Measurements from ENCODE around the gene CTU2.
"Not testable (repeated sequence)": the region's sequence is repeated elsewhere in the genome, so short reads cannot be mapped to it uniquely, and the experiment has no call there.

The CTU2 gene

DNA sequence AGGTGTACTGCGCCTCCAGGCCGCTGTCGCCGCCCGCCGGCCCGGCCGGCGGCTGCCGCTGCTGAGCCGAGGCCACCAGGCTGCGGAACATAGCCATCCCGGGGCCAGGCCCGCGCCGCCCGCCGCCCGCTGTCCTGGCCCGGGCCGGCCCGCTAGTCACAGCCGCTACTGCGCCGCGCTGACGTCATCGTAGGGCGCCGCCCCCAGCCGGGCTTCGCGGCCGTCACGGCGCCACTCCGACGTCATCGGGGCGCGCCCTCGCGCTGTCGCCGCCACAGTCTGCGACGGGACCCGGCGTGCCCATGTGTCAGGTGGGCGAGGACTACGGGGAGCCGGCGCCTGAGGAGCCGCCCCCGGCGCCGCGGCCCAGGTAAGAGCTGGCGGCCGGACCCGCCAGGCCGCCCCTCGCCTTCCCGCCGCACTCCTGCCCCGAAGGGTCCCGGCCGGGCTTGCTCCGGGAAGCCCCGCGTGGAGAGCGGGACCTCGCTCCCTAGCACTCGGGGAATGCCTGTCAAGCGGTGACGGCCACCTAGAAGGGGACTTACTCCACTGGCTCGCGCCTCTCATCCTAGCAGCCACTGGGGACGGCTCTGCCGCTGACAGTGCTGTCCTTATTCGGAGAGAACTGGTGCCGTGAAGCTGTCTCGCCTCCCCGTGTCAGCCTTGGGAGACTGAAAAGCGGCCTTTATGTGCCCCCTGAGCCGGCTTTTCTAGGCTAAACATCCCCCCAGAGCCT is at the start of gene CTU2, which contains the start of gene RNF166:
TSS of gene CTU2 (plus strand) at position 275 of the 736 bp plus-strand sequence. CDS start at position 303, 28 bp downstream.
TSS of gene RNF166 (minus strand) at position 180 of the 736 bp plus-strand sequence. CDS start at position 97, 83 bp downstream.
- no peak for DNase-seq

DNA sequence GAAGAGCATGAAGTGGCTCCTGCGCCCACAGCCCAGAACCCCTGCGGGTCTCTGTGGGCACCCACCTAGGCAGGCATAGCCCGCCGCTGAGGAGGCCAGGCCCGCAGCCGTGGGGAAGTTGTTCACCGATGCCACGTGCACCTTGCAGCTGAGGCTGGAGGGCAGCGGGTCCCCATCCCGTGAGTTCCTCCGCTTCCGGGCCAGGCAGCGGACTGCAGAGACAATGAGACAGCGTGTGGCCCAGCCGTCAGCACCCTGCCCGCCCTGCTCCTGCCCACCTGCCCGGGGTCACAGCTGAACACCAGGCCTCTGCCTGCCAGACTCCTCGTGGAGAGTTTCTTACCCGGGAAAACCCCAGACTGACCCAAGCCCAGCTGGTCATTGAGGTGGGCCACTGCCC is 48.9 kb upstream of the CTU2 start:
- DNase-seq = no peak

DNA sequence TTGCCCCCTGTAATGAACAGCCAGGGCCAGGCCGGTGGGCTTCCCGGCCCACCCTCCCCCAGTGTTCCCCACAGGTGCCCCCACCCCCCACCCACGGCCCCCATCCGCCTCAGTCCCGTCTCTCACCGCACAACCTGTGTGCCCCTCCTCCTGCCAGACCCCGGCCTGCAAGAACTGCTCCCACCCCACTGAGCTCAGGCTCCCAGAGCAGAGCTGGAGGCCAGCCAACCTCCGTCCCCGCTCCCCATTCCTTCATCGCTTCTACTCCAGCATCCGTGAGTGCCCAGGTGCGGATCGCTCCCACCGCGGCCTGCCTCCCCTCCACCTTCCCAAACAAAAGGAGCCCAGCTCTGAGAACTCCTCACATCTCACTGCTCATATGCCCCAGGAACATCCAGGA is 47.6 kb upstream of the CTU2 start:
- DNase-seq = no peak

DNA sequence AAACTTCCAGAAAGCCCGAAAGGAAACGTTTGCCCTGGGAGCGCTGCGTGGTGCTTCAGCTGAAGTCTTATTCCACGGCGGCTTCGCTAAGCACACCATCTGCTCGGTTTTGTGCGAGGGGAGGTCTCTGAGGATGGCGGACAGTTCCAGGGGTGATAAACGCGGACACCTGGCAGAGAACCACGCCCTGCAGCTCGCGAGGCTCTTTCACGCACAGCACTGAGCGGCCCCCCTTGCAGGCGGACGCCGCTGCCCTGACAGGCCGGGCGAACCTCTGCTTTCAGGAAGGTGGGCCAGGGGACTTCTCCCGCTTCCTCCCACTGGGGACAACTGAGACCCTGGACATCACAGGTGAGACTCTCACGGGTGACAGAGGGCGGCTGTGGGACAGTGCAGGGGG is 47.1 kb upstream of the CTU2 start:
- DNase-seq = no peak

DNA sequence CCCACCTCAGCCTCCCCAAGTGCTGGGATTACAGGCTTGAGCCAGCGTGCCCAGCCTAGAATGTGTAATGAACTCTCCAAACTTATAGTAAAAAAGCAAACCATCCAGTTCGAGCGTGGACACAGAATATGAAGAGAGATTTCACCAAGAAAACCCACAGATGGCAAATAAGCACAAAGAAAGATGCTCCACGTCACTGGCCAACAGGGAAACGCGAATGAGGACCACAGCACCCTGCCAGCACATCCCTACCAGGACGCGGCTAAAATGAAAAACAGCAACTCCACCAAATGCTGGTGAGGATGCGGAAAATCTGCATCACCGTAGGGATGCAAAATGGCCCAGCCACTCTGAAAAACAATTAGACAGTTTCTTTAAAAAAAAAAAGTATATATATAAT is 44.8 kb upstream of the CTU2 start:
- no peak for DNase-seq

DNA sequence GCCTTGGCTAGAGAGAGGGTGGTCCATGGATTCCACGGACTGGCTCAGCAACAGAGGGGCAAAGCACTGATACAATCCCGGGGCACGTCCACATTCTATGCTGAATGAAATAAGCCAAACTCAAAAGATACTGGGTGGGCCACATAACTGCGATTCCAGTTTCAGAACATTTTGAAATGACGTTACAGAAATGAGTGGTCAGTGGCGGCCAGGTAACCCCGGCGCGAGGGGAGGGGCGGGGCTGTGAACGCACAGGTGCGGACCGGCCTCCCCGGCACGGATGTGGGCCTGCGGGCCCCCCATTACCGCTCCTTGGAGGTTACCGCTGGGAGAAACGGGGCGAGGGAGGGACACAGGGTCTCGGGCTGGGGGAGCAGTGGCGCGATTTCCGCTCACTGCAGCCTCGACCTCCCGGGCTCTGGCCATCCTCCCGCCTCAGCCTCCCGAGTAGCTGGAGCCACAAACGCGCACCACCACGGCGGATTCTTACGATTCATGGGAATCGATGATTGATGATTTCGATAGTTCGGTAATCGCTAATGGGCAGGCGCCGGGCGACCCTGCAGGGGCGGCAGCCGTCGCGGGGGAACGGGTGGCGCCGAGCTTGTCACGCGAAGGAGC is 44.0 kb upstream of the CTU2 start:
- no peak for DNase-seq

DNA sequence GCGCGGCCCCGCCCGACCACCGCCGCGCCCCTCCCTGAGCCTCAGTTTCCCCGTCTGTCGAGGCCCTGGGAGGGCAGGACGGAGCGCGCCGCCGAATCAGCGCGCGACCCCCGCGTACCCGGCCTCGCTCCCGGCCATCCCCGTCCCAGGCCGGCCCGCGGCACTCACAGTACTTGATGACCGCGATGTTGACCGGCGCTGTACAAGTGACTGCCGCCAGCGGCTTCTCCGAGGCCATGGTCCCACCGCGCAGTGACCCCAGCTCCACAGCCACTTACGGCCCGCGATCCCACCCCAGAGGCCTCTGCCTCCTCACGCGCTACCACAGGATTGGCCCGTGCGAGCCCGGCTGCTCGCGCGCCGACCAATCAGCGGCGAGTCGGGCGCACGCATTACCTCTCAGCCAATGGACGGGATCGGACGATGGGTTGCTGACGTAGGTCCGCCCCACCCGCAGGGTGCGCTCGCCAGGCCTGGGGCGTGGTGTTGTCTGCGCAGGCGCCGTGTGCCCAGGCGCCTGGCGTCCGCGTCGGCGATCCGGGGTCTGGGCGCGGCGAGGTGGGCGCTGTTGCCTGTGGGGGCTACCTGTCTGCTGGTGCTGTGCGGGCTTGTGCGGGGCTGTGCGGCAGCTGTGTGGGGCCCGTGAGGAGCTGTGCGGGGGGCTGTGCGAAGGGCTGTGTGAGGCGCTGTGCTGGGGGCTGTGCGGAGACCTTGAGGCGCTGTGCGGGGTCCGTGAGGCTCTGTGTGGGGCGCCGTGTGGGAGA is 43.3 kb upstream of the CTU2 start, which contains the start of gene MVD:
TSS of gene MVD (minus strand) at position 249 of the 764 bp plus-strand sequence. CDS start at position 238, 11 bp downstream.
- peak; percentile 79 to 94 for DNase-seq

DNA sequence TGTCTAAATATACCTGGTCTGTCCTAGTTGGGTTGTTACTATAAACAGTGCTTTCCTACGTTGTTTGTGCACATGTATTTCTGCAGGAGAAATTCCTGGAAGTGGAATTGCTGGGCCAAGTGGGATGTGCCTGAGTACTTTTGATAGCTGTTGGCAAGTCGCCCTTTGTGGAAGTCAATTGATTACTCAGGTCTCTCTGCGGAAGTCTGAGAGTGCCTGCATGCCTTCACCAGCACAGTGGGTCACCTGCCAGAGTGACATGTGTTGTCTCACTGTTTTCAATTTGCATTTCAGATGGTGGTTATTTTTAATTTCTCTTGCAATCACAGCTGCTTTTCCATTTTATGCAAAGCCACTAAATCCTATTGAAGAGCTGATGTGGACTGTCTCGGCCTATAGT is 41.2 kb upstream of the CTU2 start:
- no peak for DNase-seq

DNA sequence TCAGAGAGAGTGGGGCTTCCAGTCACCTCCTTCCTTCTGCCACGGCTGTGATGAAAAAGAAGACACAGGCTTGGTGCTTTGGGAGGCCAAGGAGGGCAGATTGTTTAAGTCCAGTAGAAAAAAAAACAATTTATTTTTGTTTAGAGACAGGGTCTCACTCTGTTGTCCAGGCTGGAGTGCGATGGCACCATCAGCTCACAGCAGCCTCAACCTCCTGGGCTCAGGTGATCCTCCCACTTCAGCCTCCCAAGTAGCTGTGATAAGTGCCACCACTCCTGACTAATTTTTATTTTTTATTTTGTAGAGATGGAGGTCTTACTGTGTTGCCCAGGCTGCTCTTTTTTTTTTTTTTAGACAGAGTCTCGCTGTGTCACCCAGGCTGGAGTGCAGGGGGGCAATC is 40.7 kb upstream of the CTU2 start:
- DNase-seq = no peak

DNA sequence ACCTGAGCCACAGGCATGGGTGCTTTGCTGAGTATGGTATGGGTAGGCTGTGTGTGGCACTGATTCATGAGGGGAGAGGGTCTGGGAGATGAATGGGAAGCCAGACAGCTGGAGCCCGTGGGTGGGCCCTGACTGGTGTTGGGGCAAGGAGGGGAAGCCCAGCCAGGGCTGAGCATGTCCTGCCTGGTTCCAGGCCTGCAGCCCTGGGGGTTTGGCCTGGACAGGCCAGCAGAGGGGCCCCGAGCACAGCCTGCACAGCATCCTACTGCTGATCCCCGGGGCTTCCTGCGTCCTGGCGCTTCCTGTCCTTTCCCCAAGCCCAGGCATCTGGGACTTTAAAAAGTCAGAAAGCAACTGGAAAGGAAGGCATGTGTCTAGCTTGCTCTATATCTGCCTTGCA is 38.8 kb upstream of the CTU2 start:
- DNase-seq = no peak

DNA sequence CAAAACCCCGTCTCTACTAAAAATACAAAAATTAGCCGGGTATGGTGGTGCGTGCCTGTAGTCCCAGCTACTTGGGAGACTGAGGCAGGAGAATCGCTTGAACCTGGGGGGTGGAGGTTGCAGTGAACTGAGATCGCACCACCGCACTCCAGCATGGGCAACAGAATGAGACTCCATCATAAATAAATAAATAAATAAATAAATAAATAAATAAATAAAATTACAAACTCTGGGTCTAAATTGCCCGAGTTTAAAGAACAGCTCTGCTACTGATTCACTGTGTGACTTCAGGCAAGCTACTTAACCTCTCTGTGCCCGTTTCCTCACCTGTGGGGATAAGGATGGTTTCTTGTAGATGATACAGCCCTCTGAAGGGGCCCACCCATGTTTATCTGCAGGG is 36.8 kb upstream of the CTU2 start:
- not testable (repeated sequence) for DNase-seq

DNA sequence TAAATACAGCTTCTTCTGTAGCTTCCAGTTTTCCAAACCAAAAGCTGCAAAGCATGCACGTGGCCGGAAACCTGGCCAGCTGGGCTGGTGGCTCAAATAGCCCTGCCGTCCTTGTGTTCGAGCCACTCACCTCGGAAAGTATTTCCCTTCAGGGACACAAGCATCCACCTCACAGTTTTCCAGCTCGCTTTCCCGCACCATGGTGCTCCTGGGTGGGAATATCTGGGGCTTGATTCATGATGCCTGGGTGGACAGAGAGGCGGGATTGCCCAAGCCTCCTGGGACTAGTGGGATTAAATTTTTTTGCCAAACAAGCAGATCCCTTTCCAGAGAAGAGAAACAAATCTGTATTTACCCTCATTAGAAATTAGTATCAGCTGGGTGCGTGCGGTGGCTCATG is 36.3 kb upstream of the CTU2 start:
- no peak for DNase-seq

DNA sequence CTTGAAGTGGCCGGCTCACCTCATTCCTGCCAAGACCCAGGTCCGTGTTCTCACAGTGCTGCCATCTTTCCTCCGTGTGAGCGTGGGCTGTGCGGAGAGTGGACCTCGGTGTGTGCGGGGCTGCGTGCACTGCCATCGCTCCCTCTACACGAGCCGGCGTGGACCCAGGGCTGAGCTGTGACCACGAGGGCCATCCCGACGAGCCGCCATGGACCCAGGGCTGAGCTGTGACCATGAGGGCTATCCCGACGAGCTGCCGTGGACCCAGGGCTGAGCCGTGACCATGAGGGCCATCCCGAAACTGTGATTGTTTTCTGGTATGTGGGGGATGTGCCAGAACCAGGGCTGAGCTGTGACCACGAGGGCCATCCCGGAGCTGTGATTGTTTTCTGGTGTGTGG is 34.5 kb upstream of the CTU2 start:
- no peak for DNase-seq

DNA sequence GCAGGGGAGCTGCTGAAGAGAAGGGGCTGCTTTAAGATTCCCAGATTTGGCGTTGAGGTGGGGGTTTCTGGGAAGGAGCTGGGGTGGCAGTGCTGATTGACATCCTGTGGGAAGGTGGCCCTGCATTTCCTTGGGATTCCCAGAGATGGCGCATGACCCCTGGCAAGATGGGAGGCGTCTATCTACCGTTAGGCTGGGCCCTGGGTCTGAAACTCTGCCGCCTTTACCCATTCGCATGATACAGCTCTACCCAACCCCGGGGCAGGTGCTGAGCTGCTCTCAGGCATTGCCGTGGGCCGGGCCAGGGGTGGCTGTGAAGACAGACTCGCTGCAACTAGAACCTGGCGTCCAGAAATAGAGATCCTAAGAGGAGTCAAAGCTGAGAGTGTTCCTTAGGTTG is 33.5 kb upstream of the CTU2 start:
- no peak for DNase-seq

DNA sequence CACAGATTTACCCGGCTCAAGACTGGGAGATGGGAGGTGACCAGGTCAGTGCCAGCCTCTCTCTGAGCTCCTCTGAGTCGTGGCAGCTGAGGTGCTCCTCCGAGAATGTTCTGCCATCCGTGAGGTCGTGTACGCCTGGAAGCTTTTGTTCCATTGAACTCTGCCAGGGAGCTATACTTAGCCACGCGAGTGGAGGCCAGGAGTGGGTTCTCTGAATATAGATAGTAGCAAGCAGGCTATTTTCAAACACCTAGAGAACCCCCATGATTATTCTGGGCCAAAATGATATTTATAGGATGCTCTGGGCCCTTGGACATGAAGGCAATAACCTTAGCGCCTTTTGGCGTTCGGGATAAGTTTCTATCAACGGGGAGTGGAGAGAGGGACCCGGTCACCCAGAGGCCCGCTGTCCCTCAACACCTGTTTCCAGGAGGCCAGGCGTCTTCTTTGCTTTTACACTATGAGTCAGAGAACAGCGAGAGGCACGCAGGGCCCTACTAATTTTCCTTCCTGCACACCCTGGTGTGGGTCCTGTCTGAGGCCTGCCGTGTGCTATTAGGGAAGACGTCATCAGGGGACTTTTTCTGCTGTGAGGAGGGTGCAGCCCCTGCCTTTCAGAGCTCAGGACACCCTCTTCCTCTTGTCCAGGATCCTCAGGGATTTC is 32.5 kb upstream of the CTU2 start:
- DNase-seq = no peak

DNA sequence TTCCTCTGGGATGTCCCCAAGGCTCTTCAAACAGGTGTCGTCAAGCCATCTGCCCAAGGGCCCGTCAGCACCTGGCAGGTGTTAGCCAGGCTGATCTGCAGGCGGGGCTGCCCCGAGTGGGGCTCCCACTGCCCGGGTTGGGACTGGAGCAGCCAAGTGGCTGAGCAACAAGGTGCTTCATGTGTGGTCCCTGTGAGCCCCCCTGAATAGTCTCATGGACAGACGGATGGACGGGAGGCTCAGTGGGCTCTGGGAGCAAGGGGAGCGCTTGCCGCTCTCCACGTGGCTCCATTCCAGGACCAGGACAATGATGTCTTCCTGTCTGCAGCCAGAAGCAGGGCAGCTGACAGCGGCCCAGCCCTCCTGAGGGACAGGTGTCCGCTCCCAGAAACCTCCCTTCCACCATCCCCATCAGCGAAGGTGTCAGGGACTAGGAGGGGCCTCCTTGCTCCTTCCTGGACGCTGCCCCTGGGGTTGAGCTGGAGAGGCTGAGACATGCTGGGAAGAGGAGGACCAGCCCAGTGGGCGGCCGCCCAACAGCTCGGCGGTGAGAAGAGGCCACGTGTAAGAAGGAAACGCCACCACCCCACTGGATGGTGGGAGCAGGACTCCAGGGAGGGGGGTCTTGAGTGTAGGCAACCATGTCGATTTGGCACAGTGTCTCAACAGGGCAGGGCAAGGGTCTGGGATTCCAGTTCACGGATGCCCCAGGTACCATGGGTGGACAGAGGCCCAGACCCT is 29.6 kb upstream of the CTU2 start:
- no peak for DNase-seq

DNA sequence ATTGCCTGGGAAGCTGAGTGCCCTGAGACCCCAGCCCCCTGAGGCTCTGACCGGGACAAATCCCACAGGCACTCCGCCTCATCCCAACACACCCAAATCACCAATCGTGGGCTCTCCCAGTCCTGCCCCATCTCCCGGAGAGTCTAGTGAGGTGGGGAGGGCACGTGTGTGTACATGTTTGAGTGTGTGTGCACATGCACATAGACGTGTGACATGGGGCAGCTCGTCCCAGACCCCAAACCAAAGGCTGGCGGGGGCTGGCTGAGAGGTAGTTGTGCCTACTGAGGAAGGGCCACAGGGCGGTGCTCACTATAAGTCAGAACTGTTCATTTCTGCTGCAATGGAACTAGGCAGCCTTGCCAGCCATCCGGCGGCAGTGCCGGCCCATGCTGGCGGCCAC is 28.6 kb upstream of the CTU2 start:
- no peak for DNase-seq

DNA sequence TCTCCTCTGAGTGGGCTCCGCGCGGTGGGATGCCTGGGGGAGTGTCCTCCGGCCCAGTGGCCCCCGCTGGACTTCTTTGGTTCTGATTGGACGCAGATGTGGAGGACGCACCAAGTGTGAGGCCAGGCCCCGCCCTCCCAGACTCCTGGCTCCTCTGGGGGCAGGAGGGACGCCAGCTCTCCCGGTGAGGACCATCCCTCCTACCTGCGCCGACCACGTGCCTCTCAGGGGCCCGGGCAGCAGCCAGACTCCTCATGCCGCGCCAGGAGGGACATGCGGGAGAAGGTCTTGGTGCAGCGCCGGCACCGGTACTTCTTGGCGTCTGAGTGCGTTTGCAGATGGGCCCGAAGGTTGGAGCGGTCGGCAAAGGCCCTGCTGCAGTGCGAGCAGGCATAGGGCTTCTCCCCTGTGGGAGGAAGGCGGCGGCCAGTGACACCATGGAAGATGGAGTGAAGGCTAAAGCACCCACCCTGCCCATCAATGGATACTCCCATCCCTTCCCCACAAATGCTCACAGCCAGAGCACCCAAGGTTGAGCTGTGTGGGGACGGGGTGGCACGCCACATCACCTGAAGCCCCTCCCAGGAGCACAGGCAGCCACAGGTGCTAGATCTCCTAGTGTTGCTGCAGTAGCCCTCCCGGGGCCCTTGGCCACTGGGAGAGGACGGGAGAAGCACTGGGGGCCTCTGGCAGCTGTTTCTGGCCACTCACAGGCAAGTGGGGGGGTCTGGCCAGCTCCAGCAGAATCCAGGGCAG is 27.9 kb upstream of the CTU2 start:
- no peak for DNase-seq

DNA sequence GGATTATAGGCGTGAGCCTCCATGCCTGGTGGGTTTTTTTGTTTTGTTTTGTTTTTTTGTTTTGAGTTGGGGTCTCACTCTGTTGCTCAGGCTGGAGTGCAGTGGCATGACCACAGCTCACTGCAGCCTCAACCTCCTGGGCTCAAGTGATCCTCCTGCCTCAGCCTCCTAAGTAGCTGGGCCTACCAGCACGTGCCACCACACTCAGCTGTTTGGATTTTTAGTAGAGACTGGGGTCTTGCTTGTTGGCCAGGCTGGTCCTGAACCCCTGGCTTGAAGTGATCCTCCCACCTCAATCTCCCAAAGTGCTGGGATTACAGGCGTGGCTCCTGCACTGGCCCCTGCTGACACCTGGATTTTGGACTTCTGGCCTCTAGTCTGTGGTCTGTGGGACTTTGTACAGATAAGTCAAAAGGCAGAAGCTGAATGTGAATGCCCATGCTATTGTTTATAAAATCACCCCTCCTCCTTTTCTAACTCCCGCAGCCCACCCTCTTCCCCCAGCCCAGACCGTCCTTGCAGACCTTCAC is 25.7 kb upstream of the CTU2 start:
- no peak for DNase-seq

DNA sequence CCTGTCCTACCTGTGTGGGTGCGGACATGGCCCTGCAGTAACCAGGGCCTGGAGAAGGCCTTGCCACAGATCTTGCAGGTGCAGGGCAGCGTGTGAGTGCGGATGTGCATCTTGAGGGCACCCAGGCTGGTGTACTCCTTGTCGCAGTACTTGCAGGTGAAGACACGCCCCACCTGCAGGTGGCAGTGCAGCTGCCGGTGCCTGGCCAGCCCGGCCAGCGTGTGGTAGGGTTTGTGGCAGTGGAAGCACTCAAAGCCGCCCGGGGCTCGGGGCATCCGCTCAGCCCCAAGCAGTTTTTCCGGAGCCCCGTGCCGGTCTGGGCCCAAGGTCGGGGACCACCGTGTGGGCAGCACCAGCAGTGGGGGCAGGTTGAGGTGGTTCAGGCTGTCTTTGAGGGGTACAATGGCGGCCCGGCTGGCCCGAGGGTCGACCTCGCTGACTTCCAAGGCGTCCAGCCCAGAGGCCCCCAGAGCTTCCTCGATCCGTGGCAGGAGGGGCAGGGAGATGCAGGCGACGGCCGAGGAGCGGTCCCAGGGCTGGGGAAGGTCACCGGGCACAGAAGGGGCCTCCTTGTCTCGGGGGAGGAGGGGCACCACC is 25.1 kb upstream of the CTU2 start:
- DNase-seq = no peak

Data from cerebellar nuclear complex (tissue), 1 donor.